ENCODE data around the gene ID4. TPM values are rescaled to one million over a fixed set of nuclear protein-coding genes. Genes with fewer than 3 reads are reported as not detected.

ID4 gene
- total RNA-seq, 1 donor from 2014 or later: 10.2 TPM

GRCh38 chr6:19860235-19860877, 23.2 kb downstream of the ID4 start:
- ATAC-seq: no peak

- ATAC-seq: no peak
Measured at GRCh38 chr6:19864285-19864684, 27.1 kb downstream of the ID4 start.

- ATAC-seq: no peak
Measured at GRCh38 chr6:19865178-19865577, 28.0 kb downstream of the ID4 start.

- no peak for ATAC-seq
Measured at GRCh38 chr6:19866173-19866984, 29.2 kb downstream of the ID4 start.

GRCh38 chr6:19866985-19867627, 29.9 kb downstream of the ID4 start:
- peak; percentile 45 for ATAC-seq

GRCh38 chr6:19869464-19869863, 32.3 kb downstream of the ID4 start:
- ATAC-seq: no peak

- ATAC-seq: no peak
Measured at GRCh38 chr6:19870322-19870721, 33.2 kb downstream of the ID4 start.

- no peak for ATAC-seq
Measured at GRCh38 chr6:19873031-19873430, 35.9 kb downstream of the ID4 start.

GRCh38 chr6:19876672-19877071, 39.5 kb downstream of the ID4 start:
- no peak for ATAC-seq

- no peak for ATAC-seq
Measured at GRCh38 chr6:19879663-19880062, 42.5 kb downstream of the ID4 start.

- no peak for ATAC-seq
Measured at GRCh38 chr6:19880066-19880465, 42.9 kb downstream of the ID4 start.

- ATAC-seq: no peak
Measured at GRCh38 chr6:19891451-19891850, 54.3 kb downstream of the ID4 start.

Measured in esophagus mucosa (tissue), 1 donor.